GM23338 (cell line): ENCODE data around the gene PDCD4.

ENCODE experiments used
- CREB1 ChIP-seq: fragments of 250-450 bp; sonication (Bioruptor Pico); IDR thresholded peaks from 2 replicates; pipeline ENCODE4 v1.5.0; 2020; ENCODE audit warnings: low read depth, mild to moderate bottlenecking, moderate library complexity
- CTCF ChIP-seq, 2 experiments: fragments of 200-600 bp in 1 of 2; sonication (generic) in 1 of 2; conservative IDR thresholded peaks; 2 replicates each; pipeline versions ENCODE4 v1.5.1 to v1.6.1; 2016 to 2017; ENCODE audit warnings: antibody characterized with exemption in 2 of 2, low read depth in 2 of 2, mild to moderate bottlenecking in 2 of 2, moderate library complexity in 1 of 2
- EZH2 ChIP-seq: fragments of 200-600 bp; sonication (generic); IDR thresholded peaks from one replicate; pipeline ENCODE4 v1.8.0; 2017; ENCODE audit warnings: antibody characterized with exemption, mild to moderate bottlenecking, low read depth; ENCODE audit not compliant: unreplicated experiment
- EZH2phosphoT487 ChIP-seq: fragments of 200-600 bp; sonication (generic); IDR thresholded peaks from one replicate; pipeline ENCODE4 v1.8.1; 2018; ENCODE audit warnings: antibody characterized with exemption; ENCODE audit not compliant: unreplicated experiment
- POLR2AphosphoS5 ChIP-seq: IDR thresholded peaks from 2 replicates; pipeline ENCODE4 v1.6.1; 2016; ENCODE audit warnings: antibody characterized with exemption, low read depth
- ZNF114 ChIP-seq: fragments of 250-450 bp; sonication (Bioruptor Pico); IDR thresholded peaks from 2 replicates; pipeline ENCODE4 v1.5.0; 2020; ENCODE audit warnings: mild to moderate bottlenecking, moderate library complexity

GRCh38 chr10:110859973-110860376 lies 11.8 kb upstream of the PDCD4 start:
- TF ChIP-seq CTCF (conservative IDR thresholded peaks at IDR 0.05; ENCODE audit: low read depth in 2 of 2), result no peak
- TF ChIP-seq POLR2AphosphoS5, result no peak
- no peak for TF ChIP-seq EZH2
- no peak for TF ChIP-seq CREB1 (CRISPR knock-in tag)
- TF ChIP-seq ZNF114 (CRISPR knock-in tag), result no peak
- TF ChIP-seq EZH2phosphoT487, result no peak
